Measurements from ENCODE around the gene MAP3K3.

MAP3K3 gene

DNA sequence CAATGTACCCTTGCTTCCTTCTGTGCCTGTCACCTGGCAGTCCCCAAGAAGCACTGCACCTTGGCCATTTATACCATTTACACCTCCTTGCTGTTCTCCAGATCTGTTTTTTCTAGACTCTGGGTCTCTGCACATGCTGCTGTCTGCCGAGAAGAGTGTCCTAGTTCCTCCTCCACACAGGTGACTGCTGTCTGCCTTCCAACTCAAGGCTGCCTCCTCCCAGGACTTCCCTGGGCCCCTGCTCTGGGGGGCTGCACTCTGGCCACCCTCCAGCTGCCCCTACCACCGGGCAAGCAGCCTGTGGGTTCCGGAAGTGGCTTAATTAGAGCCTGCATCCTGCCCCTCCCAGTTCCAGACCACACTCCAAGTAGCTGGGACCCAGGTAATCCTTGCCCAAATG lies 83.4 kb downstream of the MAP3K3 start:
- no peak overlapping the region for H3K27ac ChIP-seq (replicated peaks)
- no peaks in the 10 kb centered on the region for H3K27me3 ChIP-seq (ENCODE audit: insufficient read depth, poor library complexity, severe bottlenecking)
- DNase-seq (ENCODE audit: low read depth in 1 of 2, low spot score in 1 of 2) = no peak
- no peak overlapping the region for H3K4me3 ChIP-seq (replicated peaks; ENCODE audit: insufficient read depth, low read length)
- TF ChIP-seq POLR2AphosphoS5 (IDR thresholded peaks at IDR 0.05; ENCODE audit: low read depth) (no peak), GABPA (IDR thresholded peaks at IDR 0.05; ENCODE audit: low read depth) (no peak), CTCF (IDR thresholded peaks at IDR 0.05; ENCODE audit: insufficient read depth, low read length) (no peak), REST (IDR thresholded peaks at IDR 0.05; ENCODE audit: insufficient replicate concordance, low read depth) (no peak), SPI1 (IDR thresholded peaks at IDR 0.05; ENCODE audit: borderline replicate concordance, low read depth) (no peak)

GRCh38 chr17:63706336-63707082 lies 84.3 kb downstream of the MAP3K3 start:
- H3K4me3 ChIP-seq (replicated peaks; ENCODE audit: insufficient read depth, low read length) = no peak overlapping the region
- no peak overlapping the region for H3K27ac ChIP-seq (replicated peaks)
- no peaks in the 10 kb centered on the region for H3K27me3 ChIP-seq (ENCODE audit: insufficient read depth, poor library complexity, severe bottlenecking)
- no peak for DNase-seq (ENCODE audit: low read depth in 1 of 2, low spot score in 1 of 2)
- no peak for TF ChIP-seq GABPA (IDR thresholded peaks at IDR 0.05; ENCODE audit: low read depth)
- TF ChIP-seq CTCF (IDR thresholded peaks at IDR 0.05; ENCODE audit: insufficient read depth, low read length) = no peak

- TF ChIP-seq CTCF (IDR thresholded peaks at IDR 0.05; ENCODE audit: insufficient read depth, low read length) (no peak), POLR2AphosphoS5 (IDR thresholded peaks at IDR 0.05; ENCODE audit: low read depth) (no peak; the same call in 1 of the 2 replicates), SPI1 (IDR thresholded peaks at IDR 0.05; ENCODE audit: borderline replicate concordance, low read depth) (no peak), GABPA (IDR thresholded peaks at IDR 0.05; ENCODE audit: low read depth) (no peak), REST (IDR thresholded peaks at IDR 0.05; ENCODE audit: insufficient replicate concordance, low read depth) (no peak)
- Histone ChIP-seq H3K27ac (replicated peaks) (no peak overlapping the region), H3K4me3 (replicated peaks; ENCODE audit: insufficient read depth, low read length) (no peak overlapping the region), H3K27me3 (ENCODE audit: insufficient read depth, poor library complexity, severe bottlenecking) (no peaks in the 10 kb centered on the region)
- no peak for DNase-seq (ENCODE audit: low read depth in 1 of 2, low spot score in 1 of 2)
These were observed 84.9 kb downstream of the MAP3K3 start for GRCh38 chr17:63707151-63707550.

DNA sequence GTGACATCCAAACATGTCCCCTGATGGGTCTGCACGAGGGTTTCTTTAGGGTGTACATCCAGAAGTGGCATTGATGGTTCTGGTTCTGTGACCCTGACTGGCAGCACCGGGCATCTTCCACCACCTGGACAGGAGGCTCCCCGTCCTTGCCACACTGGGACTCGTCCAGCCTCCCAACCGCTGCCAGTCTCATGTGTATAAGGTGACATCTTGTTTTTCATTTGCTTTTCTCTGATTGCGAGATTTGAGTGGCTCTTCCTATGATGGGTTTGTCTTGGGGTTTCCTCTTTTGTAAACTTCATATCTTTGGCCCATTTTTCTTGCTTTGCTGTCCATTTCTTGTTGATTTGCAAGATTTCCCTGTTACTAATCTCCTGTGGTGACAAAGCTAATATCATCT lies 86.9 kb downstream of the MAP3K3 start:
- no peak overlapping the region for H3K27ac ChIP-seq (replicated peaks)
- TF ChIP-seq GABPA (IDR thresholded peaks at IDR 0.05; ENCODE audit: low read depth) = no peak
- TF ChIP-seq CTCF (IDR thresholded peaks at IDR 0.05; ENCODE audit: insufficient read depth, low read length) = no peak
- no peak for TF ChIP-seq SPI1 (IDR thresholded peaks at IDR 0.05; ENCODE audit: borderline replicate concordance, low read depth)
- no peak for TF ChIP-seq REST (IDR thresholded peaks at IDR 0.05; ENCODE audit: insufficient replicate concordance, low read depth)
- TF ChIP-seq POLR2AphosphoS5 (IDR thresholded peaks at IDR 0.05; ENCODE audit: low read depth) = no peak

More for the DNA sequence above, 86.9 kb downstream of the MAP3K3 start:
- Histone ChIP-seq H3K27me3 (ENCODE audit: insufficient read depth, poor library complexity, severe bottlenecking) (no peaks in the 10 kb centered on the region), H3K4me3 (replicated peaks; ENCODE audit: insufficient read depth, low read length) (no peak overlapping the region)
- DNase-seq (ENCODE audit: low read depth in 1 of 2, low spot score in 1 of 2) = no peak

Data from HL-60 (cell line).